Astrocyte (in vitro differentiated cells and primary cell): ENCODE results near the gene ASCC2. TPM values are rescaled to one million over a fixed set of nuclear protein-coding genes. Genes with fewer than 3 reads are reported as not detected.
A peak's percentile ranks its signal among the peaks of the same experiment; 100 is the strongest.
"Not testable (repeated sequence)": the region's sequence is repeated elsewhere in the genome, so short reads cannot be mapped to it uniquely, and the experiment has no call there.

Experiments used
- DNase-seq: peaks from one replicate; pipeline ENCODE4 v3.0.0-alpha.2; 2010; ENCODE audit warnings: low read depth
- FAIRE-seq: peaks from 2 replicates; lab custom pipeline; 2011; peaks lifted over from hg19 to GRCh38; lab: Jason Lieb, UNC
- H2AFZ ChIP-seq: 2 replicates; pipeline ENCODE4 v1.6.0; 2012; ENCODE audit warnings: low read depth, low read length, inconsistent platforms
- H3K27ac ChIP-seq: 2 replicates; pipeline ENCODE4 v1.5.1; 2011; ENCODE audit warnings: low read depth, low read length, inconsistent platforms
- H3K27me3 ChIP-seq: 2 replicates; pipeline ENCODE4 v1.6.0; 2011; ENCODE audit warnings: low read length, inconsistent platforms; ENCODE audit not compliant: insufficient read depth
- H3K36me3 ChIP-seq: 2 replicates; pipeline ENCODE4 v1.5.1; 2011; ENCODE audit warnings: low read length, inconsistent platforms; ENCODE audit not compliant: insufficient read depth
- H3K4me1 ChIP-seq: 2 replicates; pipeline ENCODE4 v1.5.1; 2011; ENCODE audit warnings: low read length, inconsistent platforms; ENCODE audit not compliant: insufficient read depth
- H3K4me2 ChIP-seq: 2 replicates; pipeline ENCODE4 v1.6.0; 2012; ENCODE audit warnings: low read length, inconsistent platforms
- H3K4me3 ChIP-seq: 2 replicates; pipeline ENCODE4 v1.5.1; 2011; ENCODE audit warnings: low read depth, mild to moderate bottlenecking, low read length, inconsistent platforms; ENCODE audit not compliant: insufficient read depth
- H3K79me2 ChIP-seq: 2 replicates; pipeline ENCODE4 v1.6.0; 2012; ENCODE audit warnings: mild to moderate bottlenecking, low read length, inconsistent platforms; ENCODE audit not compliant: insufficient read depth
- H3K9ac ChIP-seq: 2 replicates; pipeline ENCODE4 v1.6.0; 2012; ENCODE audit warnings: mild to moderate bottlenecking, low read length, inconsistent platforms
- H3K9me3 ChIP-seq: 2 replicates; pipeline ENCODE4 v1.5.1; 2012; ENCODE audit warnings: low read depth, mild to moderate bottlenecking, low read length, inconsistent platforms; ENCODE audit not compliant: insufficient read depth
- H4K20me1 ChIP-seq: 2 replicates; pipeline ENCODE4 v1.6.0; 2012; ENCODE audit warnings: low read length, inconsistent platforms; ENCODE audit not compliant: insufficient read depth
- H3K27ac Mint-ChIP-seq: one replicate; pipeline ENCODE4 v1.8.0; 2021; ENCODE audit warnings: mild to moderate bottlenecking, mixed read lengths; ENCODE audit not compliant: unreplicated experiment
- H3K27me3 Mint-ChIP-seq: one replicate; pipeline ENCODE4 v1.8.0; 2021; ENCODE audit warnings: low read depth, mixed read lengths; ENCODE audit not compliant: unreplicated experiment
- H3K36me3 Mint-ChIP-seq: one replicate; pipeline ENCODE4 v1.8.0; 2021; ENCODE audit warnings: low read depth, mixed read lengths; ENCODE audit not compliant: unreplicated experiment
- H3K4me1 Mint-ChIP-seq: one replicate; pipeline ENCODE4 v1.8.0; 2021; ENCODE audit warnings: low read depth, mixed read lengths; ENCODE audit not compliant: unreplicated experiment
- H3K4me3 Mint-ChIP-seq: one replicate; pipeline ENCODE4 v1.8.0; 2021; ENCODE audit warnings: mild to moderate bottlenecking, moderate library complexity, mixed read lengths; ENCODE audit not compliant: unreplicated experiment
- H3K9me3 Mint-ChIP-seq: one replicate; pipeline ENCODE4 v1.8.0; 2021; ENCODE audit warnings: mild to moderate bottlenecking, mixed read lengths; ENCODE audit not compliant: unreplicated experiment
- CTCF ChIP-seq: IDR thresholded peaks from 2 replicates; pipeline ENCODE4 v1.5.1; 2011; ENCODE audit warnings: low read depth, mild to moderate bottlenecking, inconsistent platforms, low read length, moderate library complexity; ENCODE audit not compliant: insufficient read depth
- EZH2 ChIP-seq: IDR thresholded peaks from 2 replicates; pipeline ENCODE4 v1.6.1; 2012; ENCODE audit warnings: mild to moderate bottlenecking, low read length, inconsistent platforms; ENCODE audit not compliant: insufficient read depth
- total RNA-seq: library from RNA; stranded (reverse); gene quantifications from 2 replicates; pipeline ENCODE4 v1.2.1, GENCODE V29; 2021

ASCC2 gene
- total RNA-seq, 1 donor from 2014 or later: 71.2 TPM

GRCh38 chr22:29838599-29838956 is 504 bp upstream of the ASCC2 start:
- Histone ChIP-seq H3K9me3 (no peaks in the 10 kb centered on the region), H3K4me3 (peak overlapping the region; percentile 77), H3K27me3 (no peaks in the 10 kb centered on the region), H3K79me2 (peaks cover 39% of the 10 kb centered on the region), H3K9ac (peak overlapping the region; percentile 86), H3K4me2 (peak overlapping the region; percentile 90), H3K4me1 (peaks cover 24% of the 10 kb centered on the region), H2AFZ (peak overlapping the region; percentile 79), H4K20me1 (peaks cover 10% of the 10 kb centered on the region), H3K27ac (peak overlapping the region; percentile 67), H3K36me3 (peaks cover 6% of the 10 kb centered on the region)
- FAIRE-seq: no peak
- H3K4me1 Mint-ChIP-seq: peaks cover 15% of the 10 kb centered on the region
- H3K36me3 Mint-ChIP-seq: peaks cover 3% of the 10 kb centered on the region
- no peaks in the 10 kb centered on the region for H3K27me3 Mint-ChIP-seq
- H3K27ac Mint-ChIP-seq: peak overlapping the region; percentile 94
- peaks cover 4% of the 10 kb centered on the region for H3K9me3 Mint-ChIP-seq
- DNase-seq: no peak
- no peak for TF ChIP-seq EZH2
- no peak for TF ChIP-seq CTCF
- H3K4me3 Mint-ChIP-seq: peak overlapping the region; percentile 98

- H3K27me3 ChIP-seq, H3K9me3 ChIP-seq, DNase-seq, H3K36me3 Mint-ChIP-seq, H3K4me1 ChIP-seq, H3K27ac Mint-ChIP-seq, FAIRE-seq, H2AFZ ChIP-seq, H3K27me3 Mint-ChIP-seq, H3K9me3 Mint-ChIP-seq, H3K27ac ChIP-seq, H3K9ac ChIP-seq: not testable (repeated sequence)
- Mint-ChIP-seq H3K4me1 (peaks cover 14% of the 10 kb centered on the region), H3K4me3 (peak overlapping the region; percentile 98)
- H3K4me2 ChIP-seq: peak overlapping the region; percentile 90
- H4K20me1 ChIP-seq: peaks cover 15% of the 10 kb centered on the region
- H3K79me2 ChIP-seq: peaks cover 43% of the 10 kb centered on the region
- peaks cover 13% of the 10 kb centered on the region for H3K36me3 ChIP-seq
- H3K4me3 ChIP-seq: peak overlapping the region; percentile 77
Observed at GRCh38 chr22:29836791-29837370, 1.2 kb downstream of the ASCC2 start.

GRCh38 chr22:29834046-29834445 is 4.0 kb downstream of the ASCC2 start:
- Mint-ChIP-seq H3K27ac (no peak overlapping the region), H3K4me3 (no peak overlapping the region), H3K36me3 (peaks cover 21% of the 10 kb centered on the region), H3K9me3 (peaks cover 4% of the 10 kb centered on the region), H3K27me3 (no peaks in the 10 kb centered on the region), H3K4me1 (peaks cover 14% of the 10 kb centered on the region)
- no peak overlapping the region for H3K4me2 ChIP-seq
- H3K36me3 ChIP-seq: peaks cover 26% of the 10 kb centered on the region
- H2AFZ ChIP-seq: no peak overlapping the region
- H3K27me3 ChIP-seq: no peaks in the 10 kb centered on the region
- peaks cover 17% of the 10 kb centered on the region for H4K20me1 ChIP-seq
- H3K9me3 ChIP-seq: no peaks in the 10 kb centered on the region
- peaks cover 43% of the 10 kb centered on the region for H3K79me2 ChIP-seq
- DNase-seq (no peak), FAIRE-seq (no peak)
- H3K4me1 ChIP-seq: peaks cover 9% of the 10 kb centered on the region
- H3K4me3 ChIP-seq: no peak overlapping the region
- no peak overlapping the region for H3K9ac ChIP-seq
- no peak overlapping the region for H3K27ac ChIP-seq
- TF ChIP-seq EZH2: no peak
- TF ChIP-seq CTCF: no peak
